ENCODE results near the gene RNPEPL1. TPM values are rescaled to one million over a fixed set of nuclear protein-coding genes. Genes with fewer than 3 reads are reported as not detected.

The RNPEPL1 gene
- total RNA-seq, 3 donors from 2014 or later (not counting 1 experiment from before 2014, with no cell fraction given), result 145 to 167 (median 164) TPM

- Histone ChIP-seq H3K36me3 (ENCODE audit: control insufficient read depth, insufficient read depth, low read length) (peaks cover 30% of the 10 kb centered on the region), H3K27ac (ENCODE audit: low read length) (no peak overlapping the region), H3K9me3 (ENCODE audit: control insufficient read depth, insufficient read depth, low read length) (no peaks in the 10 kb centered on the region), H3K27me3 (ENCODE audit: control insufficient read depth, insufficient read depth, low read length) (no peaks in the 10 kb centered on the region), H3K4me3 (ENCODE audit: low read length) (no peak overlapping the region), H3K4me1 (ENCODE audit: control insufficient read depth, insufficient read depth, low read length) (no peaks in the 10 kb centered on the region)
- ATAC-seq (no peak), DNase-seq (no peak)
- Mint-ChIP-seq H3K9me3 (no peaks in the 10 kb centered on the region), H3K27me3 (ENCODE audit: low read depth in 2 of 2) (no peaks in the 10 kb centered on the region), H3K27ac (no peak overlapping the region), H3K36me3 (peaks cover 8% of the 10 kb centered on the region), H3K4me1 (peaks cover 6 to 19% of the 10 kb centered on the region in 2 donors), H3K4me3 (no peak overlapping the region)
- 99% methylated on average over 4 of the region's 4 CpGs for WGBS (ENCODE audit: insufficient coverage)
- TF ChIP-seq CTCF (IDR thresholded peaks at IDR 0.05), result no peak
- intact Hi-C loops (cut with micrococcal nuclease), result no loop called here
These were observed 17.0 kb upstream of the RNPEPL1 start for GRCh38 chr2:240551288-240551687.

- no peak for DNase-seq
These were observed 16.5 kb upstream of the RNPEPL1 start for GRCh38 chr2:240551811-240552210.

GRCh38 chr2:240553956-240554480 is 14.3 kb upstream of the RNPEPL1 start:
- 96% methylated on average over 7 of the region's 7 CpGs for WGBS (ENCODE audit: insufficient coverage)
- no peaks in the 10 kb centered on the region for H3K27me3 ChIP-seq (ENCODE audit: control insufficient read depth, insufficient read depth, low read length)
- no peak overlapping the region for H3K27ac ChIP-seq (ENCODE audit: low read length)
- DNase-seq (no peak), ATAC-seq (no peak)
- no peak overlapping the region for H3K4me3 Mint-ChIP-seq
- H3K27me3 Mint-ChIP-seq (ENCODE audit: low read depth in 2 of 2), result no peaks in the 10 kb centered on the region
- intact Hi-C loops (cut with micrococcal nuclease), result no loop called here
- no peaks in the 10 kb centered on the region for H3K9me3 Mint-ChIP-seq
- TF ChIP-seq CTCF (IDR thresholded peaks at IDR 0.05), result no peak
- H3K9me3 ChIP-seq (ENCODE audit: control insufficient read depth, insufficient read depth, low read length), result no peaks in the 10 kb centered on the region
- H3K4me1 ChIP-seq (ENCODE audit: control insufficient read depth, insufficient read depth, low read length), result peaks cover 27% of the 10 kb centered on the region
- H3K4me3 ChIP-seq (ENCODE audit: low read length), result no peak overlapping the region
- peaks cover 32% of the 10 kb centered on the region for H3K36me3 ChIP-seq (ENCODE audit: control insufficient read depth, insufficient read depth, low read length)
- no peak overlapping the region for H3K27ac Mint-ChIP-seq
- peaks cover 20 to 39% of the 10 kb centered on the region in 2 donors for H3K4me1 Mint-ChIP-seq
- H3K36me3 Mint-ChIP-seq, result peaks cover 8% of the 10 kb centered on the region

More at GRCh38 chr2:240551811-240552210, 16.5 kb upstream of the RNPEPL1 start:
- Mint-ChIP-seq H3K4me1 (peaks cover 12 to 24% of the 10 kb centered on the region in 2 donors), H3K4me3 (no peak overlapping the region), H3K36me3 (peaks cover 8% of the 10 kb centered on the region), H3K27ac (peak overlapping the region; percentile 29 to 71), H3K27me3 (ENCODE audit: low read depth in 2 of 2) (no peaks in the 10 kb centered on the region), H3K9me3 (no peaks in the 10 kb centered on the region)
- no peak for ATAC-seq
- 11% methylated on average over 1 of the region's 1 CpG for WGBS (ENCODE audit: insufficient coverage)
- no peaks in the 10 kb centered on the region for H3K27me3 ChIP-seq (ENCODE audit: control insufficient read depth, insufficient read depth, low read length)
- TF ChIP-seq CTCF (IDR thresholded peaks at IDR 0.05), result no peak
- no peak overlapping the region for H3K27ac ChIP-seq (ENCODE audit: low read length)
- H3K4me3 ChIP-seq (ENCODE audit: low read length), result no peak overlapping the region
- no peaks in the 10 kb centered on the region for H3K9me3 ChIP-seq (ENCODE audit: control insufficient read depth, insufficient read depth, low read length)
- peaks cover 30% of the 10 kb centered on the region for H3K36me3 ChIP-seq (ENCODE audit: control insufficient read depth, insufficient read depth, low read length)
- H3K4me1 ChIP-seq (ENCODE audit: control insufficient read depth, insufficient read depth, low read length), result peaks cover 5% of the 10 kb centered on the region
- intact Hi-C loops (cut with micrococcal nuclease), result no loop called here
